A549 (cell line): ENCODE data around the gene U2AF1L4.

ENCODE experiments used
- ATOH8 ChIP-seq: fragments of 250-450 bp; sonication (Bioruptor Pico); IDR thresholded peaks from 2 replicates; pipeline ENCODE4 v1.5.0; 2020; ENCODE audit warnings: low read depth, mild to moderate bottlenecking, moderate library complexity
- BHLHE40 ChIP-seq: IDR thresholded peaks from 2 replicates; pipeline ENCODE4 v1.6.1; 2012; ENCODE audit warnings: low read depth, low read length, inconsistent platforms
- CEBPB ChIP-seq, 2 experiments: fragments of >200 bp in 1 of 2; sonication (Bioruptor Twin) in 1 of 2; formaldehyde crosslinking in 1 of 2; IDR thresholded peaks; 2 replicates each; pipeline ENCODE4 v1.6.1; 2012 to 2016
- CHD2 ChIP-seq: fragments of 150-350 bp; IDR thresholded peaks from 2 replicates; pipeline ENCODE4 v1.6.1; 2014; ENCODE audit warnings: low read length; ENCODE audit not compliant: partially characterized antibody
- EP300 ChIP-seq, 2 experiments: fragments of >200 bp; sonication (Bioruptor Twin); formaldehyde crosslinking; IDR thresholded peaks; 2 replicates in 1 of 2; 3 replicates in 1 of 2; pipeline ENCODE4 v1.6.1; 2016 to 2017
- KDM5A ChIP-seq: fragments of 200-600 bp; sonication (generic); IDR thresholded peaks from 2 replicates; pipeline ENCODE4 v1.6.1; 2016; ENCODE audit warnings: antibody characterized with exemption, mild to moderate bottlenecking
- MAX ChIP-seq: IDR thresholded peaks from 2 replicates; pipeline ENCODE4 v1.6.1; 2012
- MYC ChIP-seq: IDR thresholded peaks from 2 replicates; pipeline ENCODE4 v1.6.1; 2012; ENCODE audit warnings: mild to moderate bottlenecking, inconsistent platforms, low read length, improper control_type of control experiment, borderline replicate concordance
- POLR2A ChIP-seq: IDR thresholded peaks from 2 replicates; pipeline ENCODE4 v1.6.1; 2012; ENCODE audit warnings: mild to moderate bottlenecking, low read length
- RAD21 ChIP-seq, 2 experiments: fragments of >200 bp in 1 of 2; sonication (Bioruptor Twin) in 1 of 2; formaldehyde crosslinking in 1 of 2; IDR thresholded peaks in 1 of 2; conservative IDR thresholded peaks in 1 of 2; 2 replicates in 1 of 2; 3 replicates in 1 of 2; pipeline ENCODE4 v1.6.1; 2012 to 2018; ENCODE audit warnings: inconsistent platforms in 1 of 2
- RFX5 ChIP-seq: fragments of 450-650 bp; IDR thresholded peaks from 2 replicates; pipeline ENCODE4 v1.7.1; 2014; ENCODE audit warnings: antibody characterized with exemption, mild to moderate bottlenecking, moderate library complexity
- TF ChIP-seq, protein P1 (sequence below): fragments of >200 bp; sonication (Bioruptor Twin); formaldehyde crosslinking; IDR thresholded peaks from 3 replicates; pipeline ENCODE4 v1.5.1; 2016
- TF ChIP-seq, protein P2 (sequence below): fragments of 150-350 bp; IDR thresholded peaks from 2 replicates; pipeline ENCODE4 v1.6.1; 2014; ENCODE audit warnings: low read depth, mild to moderate bottlenecking, low read length
- TF ChIP-seq, protein P3 (sequence below): fragments of 200-600 bp; sonication (generic); IDR thresholded peaks from 2 replicates; pipeline ENCODE4 v1.6.1; 2016; ENCODE audit warnings: antibody characterized with exemption, mild to moderate bottlenecking, moderate library complexity

DNA sequence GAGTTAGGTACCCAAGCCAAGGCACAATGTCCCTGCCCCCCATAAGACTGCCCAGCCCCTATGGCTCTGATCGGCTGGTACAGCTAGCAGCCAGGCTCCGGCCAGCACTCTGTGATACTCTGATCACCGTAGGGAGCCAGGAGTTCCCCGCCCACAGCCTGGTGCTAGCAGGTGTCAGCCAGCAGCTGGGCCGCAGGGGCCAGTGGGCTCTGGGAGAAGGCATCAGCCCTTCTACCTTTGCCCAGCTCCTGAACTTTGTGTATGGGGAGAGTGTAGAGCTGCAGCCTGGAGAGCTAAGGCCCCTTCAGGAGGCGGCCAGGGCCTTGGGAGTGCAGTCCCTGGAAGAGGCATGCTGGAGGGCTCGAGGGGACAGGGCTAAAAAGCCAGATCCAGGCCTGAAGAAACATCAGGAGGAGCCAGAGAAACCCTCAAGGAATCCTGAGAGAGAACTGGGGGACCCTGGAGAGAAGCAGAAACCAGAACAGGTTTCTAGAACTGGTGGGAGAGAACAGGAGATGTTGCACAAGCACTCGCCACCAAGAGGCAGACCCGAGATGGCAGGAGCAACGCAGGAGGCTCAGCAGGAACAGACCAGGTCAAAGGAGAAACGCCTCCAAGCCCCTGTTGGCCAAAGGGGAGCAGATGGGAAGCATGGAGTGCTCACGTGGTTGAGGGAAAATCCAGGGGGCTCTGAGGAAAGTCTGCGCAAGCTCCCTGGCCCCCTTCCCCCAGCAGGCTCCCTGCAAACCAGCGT, 30.4 kb downstream of the U2AF1L4 start:
- TF ChIP-seq, protein P1, sequence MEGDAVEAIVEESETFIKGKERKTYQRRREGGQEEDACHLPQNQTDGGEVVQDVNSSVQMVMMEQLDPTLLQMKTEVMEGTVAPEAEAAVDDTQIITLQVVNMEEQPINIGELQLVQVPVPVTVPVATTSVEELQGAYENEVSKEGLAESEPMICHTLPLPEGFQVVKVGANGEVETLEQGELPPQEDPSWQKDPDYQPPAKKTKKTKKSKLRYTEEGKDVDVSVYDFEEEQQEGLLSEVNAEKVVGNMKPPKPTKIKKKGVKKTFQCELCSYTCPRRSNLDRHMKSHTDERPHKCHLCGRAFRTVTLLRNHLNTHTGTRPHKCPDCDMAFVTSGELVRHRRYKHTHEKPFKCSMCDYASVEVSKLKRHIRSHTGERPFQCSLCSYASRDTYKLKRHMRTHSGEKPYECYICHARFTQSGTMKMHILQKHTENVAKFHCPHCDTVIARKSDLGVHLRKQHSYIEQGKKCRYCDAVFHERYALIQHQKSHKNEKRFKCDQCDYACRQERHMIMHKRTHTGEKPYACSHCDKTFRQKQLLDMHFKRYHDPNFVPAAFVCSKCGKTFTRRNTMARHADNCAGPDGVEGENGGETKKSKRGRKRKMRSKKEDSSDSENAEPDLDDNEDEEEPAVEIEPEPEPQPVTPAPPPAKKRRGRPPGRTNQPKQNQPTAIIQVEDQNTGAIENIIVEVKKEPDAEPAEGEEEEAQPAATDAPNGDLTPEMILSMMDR = no peak
- TF ChIP-seq CHD2 = no peak
- no peak for TF ChIP-seq RFX5
- TF ChIP-seq MYC = no peak
- no peak for TF ChIP-seq RAD21 (conservative IDR thresholded peaks at IDR 0.05 in 1 of 2, IDR thresholded peaks at IDR 0.05 in 1 of 2)
- TF ChIP-seq MAX = no peak
- TF ChIP-seq ATOH8 (CRISPR knock-in tag) = no peak
- TF ChIP-seq BHLHE40 = no peak
- TF ChIP-seq, protein P2, sequence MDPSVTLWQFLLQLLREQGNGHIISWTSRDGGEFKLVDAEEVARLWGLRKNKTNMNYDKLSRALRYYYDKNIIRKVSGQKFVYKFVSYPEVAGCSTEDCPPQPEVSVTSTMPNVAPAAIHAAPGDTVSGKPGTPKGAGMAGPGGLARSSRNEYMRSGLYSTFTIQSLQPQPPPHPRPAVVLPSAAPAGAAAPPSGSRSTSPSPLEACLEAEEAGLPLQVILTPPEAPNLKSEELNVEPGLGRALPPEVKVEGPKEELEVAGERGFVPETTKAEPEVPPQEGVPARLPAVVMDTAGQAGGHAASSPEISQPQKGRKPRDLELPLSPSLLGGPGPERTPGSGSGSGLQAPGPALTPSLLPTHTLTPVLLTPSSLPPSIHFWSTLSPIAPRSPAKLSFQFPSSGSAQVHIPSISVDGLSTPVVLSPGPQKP = no peak
- peak in 1 of 2 experiments; percentile 53; a peak in 2 of 4 replicates for TF ChIP-seq CEBPB (IDR thresholded peaks at IDR 0.05)
- no peak for TF ChIP-seq EP300 (IDR thresholded peaks at IDR 0.05)
- TF ChIP-seq, protein P3, sequence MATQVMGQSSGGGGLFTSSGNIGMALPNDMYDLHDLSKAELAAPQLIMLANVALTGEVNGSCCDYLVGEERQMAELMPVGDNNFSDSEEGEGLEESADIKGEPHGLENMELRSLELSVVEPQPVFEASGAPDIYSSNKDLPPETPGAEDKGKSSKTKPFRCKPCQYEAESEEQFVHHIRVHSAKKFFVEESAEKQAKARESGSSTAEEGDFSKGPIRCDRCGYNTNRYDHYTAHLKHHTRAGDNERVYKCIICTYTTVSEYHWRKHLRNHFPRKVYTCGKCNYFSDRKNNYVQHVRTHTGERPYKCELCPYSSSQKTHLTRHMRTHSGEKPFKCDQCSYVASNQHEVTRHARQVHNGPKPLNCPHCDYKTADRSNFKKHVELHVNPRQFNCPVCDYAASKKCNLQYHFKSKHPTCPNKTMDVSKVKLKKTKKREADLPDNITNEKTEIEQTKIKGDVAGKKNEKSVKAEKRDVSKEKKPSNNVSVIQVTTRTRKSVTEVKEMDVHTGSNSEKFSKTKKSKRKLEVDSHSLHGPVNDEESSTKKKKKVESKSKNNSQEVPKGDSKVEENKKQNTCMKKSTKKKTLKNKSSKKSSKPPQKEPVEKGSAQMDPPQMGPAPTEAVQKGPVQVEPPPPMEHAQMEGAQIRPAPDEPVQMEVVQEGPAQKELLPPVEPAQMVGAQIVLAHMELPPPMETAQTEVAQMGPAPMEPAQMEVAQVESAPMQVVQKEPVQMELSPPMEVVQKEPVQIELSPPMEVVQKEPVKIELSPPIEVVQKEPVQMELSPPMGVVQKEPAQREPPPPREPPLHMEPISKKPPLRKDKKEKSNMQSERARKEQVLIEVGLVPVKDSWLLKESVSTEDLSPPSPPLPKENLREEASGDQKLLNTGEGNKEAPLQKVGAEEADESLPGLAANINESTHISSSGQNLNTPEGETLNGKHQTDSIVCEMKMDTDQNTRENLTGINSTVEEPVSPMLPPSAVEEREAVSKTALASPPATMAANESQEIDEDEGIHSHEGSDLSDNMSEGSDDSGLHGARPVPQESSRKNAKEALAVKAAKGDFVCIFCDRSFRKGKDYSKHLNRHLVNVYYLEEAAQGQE = no peak
- no peak for TF ChIP-seq KDM5A
- no peak for TF ChIP-seq POLR2A
